Gastroesophageal sphincter (tissue), 3 donors: ENCODE measurements around the gene MLXIP.

Experiments
- EP300 ChIP-seq: sonication (generic); formaldehyde crosslinking; IDR thresholded peaks from one replicate; pipeline ENCODE4 v1.6.1; 2017; ENCODE audit warnings: antibody characterized with exemption, mild to moderate bottlenecking
- POLR2A ChIP-seq, 2 donors: fragments of 450-650 bp; IDR thresholded peaks; one replicate each; pipeline ENCODE4 v1.6.1; 2017; ENCODE audit warnings: antibody characterized with exemption in 2 of 2, mild to moderate bottlenecking in 2 of 2, moderate library complexity in 1 of 2
- TF ChIP-seq, protein P1 (sequence below), 4 experiments: fragments of 200-600 bp in 2 of 4; fragments of 450-650 bp in 2 of 4; sonication (generic) in 1 of 4; IDR thresholded peaks; one replicate each; pipeline ENCODE4 v1.5.1; 2017 to 2019; ENCODE audit warnings: antibody characterized with exemption in 4 of 4, mild to moderate bottlenecking in 2 of 4, moderate library complexity in 2 of 4

DNA sequence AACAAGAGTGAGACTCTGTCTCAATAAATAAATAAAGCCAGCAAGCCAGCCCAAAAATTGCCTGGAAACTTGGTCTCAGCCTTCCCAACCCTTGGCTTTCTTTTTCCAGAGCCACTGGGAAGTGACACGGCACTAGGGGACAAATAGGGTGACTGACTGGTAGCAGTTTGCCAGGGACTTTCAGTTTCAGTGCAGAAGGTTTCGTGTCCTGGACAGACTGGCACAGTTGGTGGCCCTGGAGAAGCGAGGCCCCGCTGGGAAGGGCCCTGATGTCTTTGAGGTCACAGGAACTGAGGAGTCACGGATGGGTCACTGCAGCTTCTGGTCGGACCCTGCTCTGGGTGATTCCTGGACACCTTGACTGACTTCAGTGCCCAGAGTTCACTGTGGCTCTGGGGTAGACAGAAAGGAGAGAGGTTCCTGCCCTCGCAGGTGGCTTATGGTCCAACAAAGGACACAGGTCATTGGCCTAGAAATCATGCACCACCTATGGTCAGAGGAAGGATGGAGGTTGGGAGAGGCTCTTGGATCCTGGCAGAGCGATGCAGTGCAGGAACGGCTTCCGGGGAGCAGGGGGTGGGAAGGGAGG, 107.0 kb downstream of the MLXIP start:
- TF ChIP-seq, protein P1, sequence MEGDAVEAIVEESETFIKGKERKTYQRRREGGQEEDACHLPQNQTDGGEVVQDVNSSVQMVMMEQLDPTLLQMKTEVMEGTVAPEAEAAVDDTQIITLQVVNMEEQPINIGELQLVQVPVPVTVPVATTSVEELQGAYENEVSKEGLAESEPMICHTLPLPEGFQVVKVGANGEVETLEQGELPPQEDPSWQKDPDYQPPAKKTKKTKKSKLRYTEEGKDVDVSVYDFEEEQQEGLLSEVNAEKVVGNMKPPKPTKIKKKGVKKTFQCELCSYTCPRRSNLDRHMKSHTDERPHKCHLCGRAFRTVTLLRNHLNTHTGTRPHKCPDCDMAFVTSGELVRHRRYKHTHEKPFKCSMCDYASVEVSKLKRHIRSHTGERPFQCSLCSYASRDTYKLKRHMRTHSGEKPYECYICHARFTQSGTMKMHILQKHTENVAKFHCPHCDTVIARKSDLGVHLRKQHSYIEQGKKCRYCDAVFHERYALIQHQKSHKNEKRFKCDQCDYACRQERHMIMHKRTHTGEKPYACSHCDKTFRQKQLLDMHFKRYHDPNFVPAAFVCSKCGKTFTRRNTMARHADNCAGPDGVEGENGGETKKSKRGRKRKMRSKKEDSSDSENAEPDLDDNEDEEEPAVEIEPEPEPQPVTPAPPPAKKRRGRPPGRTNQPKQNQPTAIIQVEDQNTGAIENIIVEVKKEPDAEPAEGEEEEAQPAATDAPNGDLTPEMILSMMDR (IDR thresholded peaks at IDR 0.05): no peak
- no peak for TF ChIP-seq EP300
- TF ChIP-seq POLR2A (IDR thresholded peaks at IDR 0.05): no peak
